HG03135 (cell line): ENCODE results near the gene CTDNEP1.

ENCODE experiments used
- ATAC-seq: cut with Tn5 transposase; IDR thresholded peaks from one replicate; pipeline ENCODE4 v1.9.1; 2021; ENCODE audit warnings: mild to moderate bottlenecking, moderate library complexity; ENCODE audit not compliant: unreplicated experiment

CTDNEP1 gene

DNA sequence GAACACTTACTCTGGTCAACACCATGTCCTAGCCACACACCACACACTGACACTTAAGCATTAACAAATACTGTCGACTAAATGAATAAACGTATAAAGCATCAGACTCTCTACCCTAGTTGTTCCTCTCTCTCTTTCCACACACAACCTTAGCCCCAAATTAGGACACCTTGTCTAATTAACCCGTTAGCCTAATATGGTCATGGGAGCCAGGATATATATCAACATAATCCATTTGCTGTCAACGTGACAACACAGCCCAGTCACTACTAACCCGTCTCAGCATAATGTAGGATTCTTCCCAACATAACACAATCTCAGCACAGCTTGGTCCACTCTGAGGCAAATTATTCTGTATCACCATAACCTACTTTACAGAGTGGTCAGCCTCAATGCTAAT is 19.4 kb downstream of the CTDNEP1 start:
- no peak for ATAC-seq

DNA sequence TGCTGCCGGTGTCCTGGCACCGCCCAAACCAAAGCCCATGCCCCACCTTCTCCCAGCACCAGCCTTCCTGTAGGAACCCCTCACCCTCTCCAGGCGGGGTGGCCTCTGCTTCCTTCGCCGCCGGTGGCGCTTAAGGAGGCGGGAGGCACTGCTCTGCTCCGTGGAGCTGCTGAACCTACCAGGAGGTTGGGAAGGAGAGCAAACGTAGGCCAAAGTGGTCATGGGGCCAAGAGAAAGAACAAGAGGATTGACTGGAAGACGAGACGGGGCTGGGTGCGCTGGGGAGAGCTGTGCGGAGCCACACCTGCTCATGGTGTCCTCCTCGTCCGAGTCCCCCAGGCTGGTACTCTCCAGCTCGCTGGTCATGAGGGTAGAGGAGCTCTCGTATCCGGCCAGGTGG is 22.0 kb downstream of the CTDNEP1 start:
- no peak for ATAC-seq

DNA sequence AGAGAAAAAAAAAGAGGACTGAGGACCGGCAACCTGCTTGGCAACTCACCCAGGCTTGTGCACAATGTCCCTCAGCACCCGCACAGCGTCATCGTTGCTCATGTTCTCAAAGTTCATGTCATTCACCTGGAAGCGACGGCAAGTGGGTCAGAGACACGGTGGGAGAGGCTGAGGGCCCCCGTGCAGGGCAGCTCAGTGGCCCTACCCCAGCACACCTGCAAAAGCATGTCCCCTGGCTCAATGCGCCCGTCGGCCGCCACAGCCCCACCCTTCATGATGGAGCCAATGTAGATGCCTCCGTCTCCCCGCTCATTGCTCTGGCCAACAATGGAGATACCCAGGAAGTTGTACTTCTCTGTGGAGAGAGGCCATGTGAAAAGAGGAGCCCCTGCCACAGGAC is 22.6 kb downstream of the CTDNEP1 start:
- no peak for ATAC-seq

DNA sequence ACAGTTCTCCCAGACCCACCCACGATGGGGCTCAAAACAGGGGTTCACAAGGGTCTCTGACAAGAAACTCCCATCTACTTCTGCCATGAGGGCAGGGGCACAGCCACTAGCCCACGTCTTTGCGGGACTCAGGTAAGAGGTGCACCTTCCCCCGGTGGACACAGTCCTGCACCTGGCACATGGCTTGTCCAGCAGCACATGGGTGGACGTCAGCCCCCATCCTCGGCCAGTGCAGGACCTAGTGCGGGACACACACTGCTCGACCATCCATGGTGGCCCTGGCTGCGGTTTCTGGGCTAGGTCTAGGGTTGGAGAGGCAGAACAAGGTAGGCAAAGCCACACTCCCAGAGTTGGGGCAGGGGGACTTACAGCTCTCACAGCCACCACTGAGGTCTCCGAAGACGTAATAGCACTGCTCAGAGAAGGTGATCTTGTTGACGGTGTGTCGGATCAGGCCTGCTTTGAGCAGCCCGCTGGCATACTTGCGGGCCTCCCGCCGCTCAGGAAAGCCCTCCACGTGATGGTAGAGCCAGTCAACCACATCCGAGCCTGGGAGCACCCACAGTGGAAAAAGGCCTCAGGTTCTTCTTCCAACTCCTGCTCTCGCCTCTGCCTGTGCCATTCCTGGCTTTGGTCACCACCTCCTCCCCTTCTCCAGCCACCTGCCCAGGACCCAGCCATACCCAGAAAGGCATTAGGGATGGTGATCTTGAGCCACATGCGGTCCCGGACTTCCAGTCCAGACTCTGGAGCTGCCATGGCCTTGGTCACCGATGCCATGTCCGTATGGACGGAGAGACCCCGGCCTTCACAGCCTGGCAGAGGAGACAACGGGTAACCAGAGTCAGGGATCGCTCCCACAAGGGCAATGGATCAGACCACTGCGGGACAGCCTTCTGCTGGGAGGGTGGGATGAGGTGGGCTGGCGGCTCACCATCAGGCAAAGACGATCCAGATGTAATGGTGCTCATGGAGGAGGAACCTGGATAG is 24.5 kb downstream of the CTDNEP1 start:
- ATAC-seq, result no peak

DNA sequence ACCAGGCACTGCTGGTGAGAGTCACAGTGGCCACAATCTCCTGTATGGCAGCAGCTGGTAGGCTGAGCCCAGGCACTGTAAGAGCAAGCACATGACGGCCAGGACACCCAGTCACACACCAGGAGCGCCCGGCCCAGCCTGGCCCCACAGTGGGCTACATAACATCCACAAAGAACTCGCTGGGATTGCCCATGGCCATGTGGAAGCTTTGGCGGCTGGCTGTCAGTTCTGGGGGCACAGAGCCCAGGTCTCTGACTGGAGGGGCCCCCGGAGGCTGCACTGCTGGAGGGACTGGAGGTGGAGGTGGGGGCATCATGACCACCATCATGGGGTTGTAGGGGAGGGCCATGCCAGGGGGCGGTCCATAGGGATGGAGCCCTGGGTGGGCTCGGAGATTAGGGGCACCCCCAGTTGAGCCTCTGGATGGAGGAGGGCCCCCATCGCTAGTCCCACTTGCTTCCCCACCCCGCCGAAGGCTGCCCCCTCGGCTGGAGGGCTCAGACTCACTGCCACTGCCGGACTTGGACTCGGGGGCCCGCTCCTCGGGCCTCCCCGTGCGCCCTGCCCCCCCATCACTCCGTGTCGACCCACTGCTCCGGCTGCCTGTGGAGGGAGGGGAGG is 25.7 kb downstream of the CTDNEP1 start:
- ATAC-seq, result no peak

DNA sequence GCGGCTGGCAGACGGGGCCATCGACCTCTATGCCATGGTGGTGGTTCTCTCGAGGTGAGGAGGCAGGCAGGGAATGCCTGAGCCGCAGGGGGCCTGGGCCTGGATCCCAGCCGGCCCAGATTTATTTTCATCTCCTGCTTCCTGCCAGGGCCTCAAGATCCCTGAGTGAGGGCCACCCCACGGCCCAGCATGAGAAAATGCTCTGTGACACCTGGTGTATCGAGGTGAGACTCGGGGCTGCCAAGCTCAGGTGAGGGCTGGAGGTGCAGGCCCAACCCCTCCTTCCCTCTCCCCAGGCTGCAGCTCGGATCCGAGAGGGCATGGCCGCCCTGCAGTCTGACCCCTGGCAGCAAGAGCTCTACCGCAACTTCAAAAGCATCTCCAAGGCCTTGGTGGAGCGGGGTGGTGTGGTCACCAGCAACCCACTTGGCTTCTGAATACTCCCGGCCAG is 26.8 kb downstream of the CTDNEP1 start:
- ATAC-seq, result no peak

DNA sequence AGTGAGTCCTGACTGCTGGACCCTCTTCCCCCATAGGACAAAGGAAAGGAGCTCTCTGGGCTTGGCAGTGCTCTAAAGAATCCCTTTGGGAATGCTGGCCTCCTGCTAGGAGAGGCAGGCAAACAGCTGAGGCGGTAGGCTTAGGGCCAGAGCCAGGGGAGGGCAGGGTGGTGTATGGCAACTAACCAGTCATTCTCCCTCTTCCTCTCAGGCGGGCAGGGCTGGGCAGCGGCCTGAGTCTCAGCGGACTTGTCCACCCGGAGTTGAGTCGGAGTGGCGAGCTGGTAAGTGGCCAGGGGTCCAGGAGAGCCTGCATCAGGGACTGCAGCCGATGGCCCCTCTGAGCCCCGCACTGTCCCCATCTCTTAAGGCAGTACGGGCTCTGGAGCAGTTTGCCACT is 27.4 kb downstream of the CTDNEP1 start:
- ATAC-seq, result no peak

DNA sequence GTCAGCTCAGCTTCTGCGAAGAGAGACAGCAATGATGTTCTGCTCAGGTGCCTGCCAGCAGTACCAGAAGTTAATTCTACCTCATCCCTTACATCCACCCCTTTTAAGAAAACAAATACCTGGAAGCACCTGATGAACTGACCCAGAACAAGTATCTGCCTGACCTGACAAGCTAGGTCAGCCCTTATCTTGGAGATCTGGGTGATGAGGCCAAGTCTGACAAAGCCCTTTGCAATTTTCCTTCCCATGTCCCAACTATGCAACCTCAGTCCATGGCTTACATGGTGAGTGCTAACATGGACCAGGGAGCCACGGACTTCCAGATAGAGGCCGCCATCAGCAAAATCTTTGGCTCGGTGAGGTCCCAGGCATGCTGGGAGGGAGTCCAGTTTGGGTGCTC is 28.2 kb downstream of the CTDNEP1 start:
- ATAC-seq, result no peak

DNA sequence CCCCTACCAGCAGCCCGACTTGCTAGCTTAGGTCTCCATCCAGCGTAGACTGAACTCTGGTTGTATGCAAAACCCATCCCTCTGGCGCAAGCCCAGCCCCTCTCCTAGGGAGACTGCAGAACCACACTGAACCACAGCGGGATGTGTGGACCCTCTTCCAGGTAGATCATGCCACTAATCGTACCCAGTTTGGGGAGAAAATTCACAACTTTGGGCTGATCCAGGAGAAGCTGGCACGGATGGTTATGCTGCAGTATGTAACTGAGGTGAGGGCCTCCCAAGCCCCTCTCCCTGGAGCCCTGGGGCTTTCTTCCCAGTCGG is 28.6 kb downstream of the CTDNEP1 start:
- no peak for ATAC-seq

DNA sequence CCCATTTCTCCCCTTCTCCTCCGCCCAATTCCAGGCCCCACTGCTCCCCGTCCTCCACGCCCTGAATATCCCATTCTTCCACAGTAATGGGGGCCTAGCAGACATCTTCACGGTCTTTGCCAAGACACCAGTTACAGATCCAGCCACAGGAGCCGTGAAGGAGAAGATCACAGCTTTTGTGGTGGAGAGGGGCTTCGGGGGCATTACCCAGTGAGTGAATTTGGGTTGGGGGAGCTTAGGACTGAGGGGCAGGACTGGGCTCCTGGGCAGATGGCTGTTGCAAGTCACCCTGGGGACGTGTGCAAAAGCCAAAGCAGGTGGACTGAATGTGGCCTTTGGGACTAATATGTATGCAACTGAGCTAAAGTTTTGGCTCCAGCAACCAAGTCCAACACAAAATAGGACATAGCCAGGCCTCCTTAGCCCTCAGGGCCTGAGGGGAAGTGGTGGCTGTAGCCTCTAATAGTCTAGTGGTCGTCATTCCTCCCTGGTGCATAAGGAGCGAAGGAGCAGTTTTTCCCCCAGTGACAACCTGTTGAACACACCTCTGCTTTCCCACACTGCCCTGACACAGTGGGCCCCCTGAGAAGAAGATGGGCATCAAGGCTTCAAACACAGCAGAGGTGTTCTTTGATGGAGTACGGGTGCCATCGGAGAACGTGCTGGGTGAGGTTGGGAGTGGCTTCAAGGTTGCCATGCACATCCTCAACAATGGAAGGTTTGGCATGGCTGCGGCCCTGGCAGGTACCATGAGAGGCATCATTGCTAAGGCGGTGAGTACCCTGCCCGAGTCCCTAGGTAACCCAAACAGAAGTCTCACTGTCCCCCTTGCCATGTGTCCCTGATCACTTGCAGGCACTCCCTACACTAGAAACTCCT is 29.2 kb downstream of the CTDNEP1 start:
- ATAC-seq, result no peak

DNA sequence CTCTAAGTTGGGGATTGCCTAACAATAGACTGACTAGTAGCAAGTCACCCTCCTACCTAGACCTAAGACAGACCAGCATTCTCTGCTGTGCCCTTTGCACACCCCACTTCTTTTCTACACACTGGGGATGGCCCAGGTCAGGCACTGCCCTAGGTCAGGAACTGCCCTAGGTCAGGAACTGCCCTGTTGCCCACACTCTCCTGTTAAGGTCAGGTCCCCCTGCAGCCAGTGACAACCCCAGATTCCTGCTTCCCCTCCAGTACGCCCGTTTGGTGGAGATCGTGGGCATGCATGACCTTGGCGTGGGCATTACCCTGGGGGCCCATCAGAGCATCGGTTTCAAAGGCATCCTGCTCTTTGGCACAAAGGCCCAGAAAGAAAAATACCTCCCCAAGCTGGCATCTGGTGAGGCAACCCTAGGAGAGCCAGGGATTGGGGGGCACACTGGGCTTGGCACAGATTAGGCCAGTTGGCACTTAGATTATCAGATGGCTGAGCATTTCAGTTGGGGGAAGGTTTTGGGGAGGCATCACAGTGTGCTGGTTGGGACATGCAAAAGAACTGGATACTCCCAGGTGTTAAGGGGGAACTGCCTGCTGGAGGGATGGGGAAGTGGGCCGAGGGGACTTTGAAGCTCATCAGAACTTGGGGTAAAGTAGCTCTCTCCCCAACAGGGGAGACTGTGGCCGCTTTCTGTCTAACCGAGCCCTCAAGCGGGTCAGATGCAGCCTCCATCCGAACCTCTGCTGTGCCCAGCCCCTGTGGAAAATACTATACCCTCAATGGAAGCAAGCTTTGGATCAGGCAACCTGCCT is 30.0 kb downstream of the CTDNEP1 start:
- ATAC-seq, result no peak

DNA sequence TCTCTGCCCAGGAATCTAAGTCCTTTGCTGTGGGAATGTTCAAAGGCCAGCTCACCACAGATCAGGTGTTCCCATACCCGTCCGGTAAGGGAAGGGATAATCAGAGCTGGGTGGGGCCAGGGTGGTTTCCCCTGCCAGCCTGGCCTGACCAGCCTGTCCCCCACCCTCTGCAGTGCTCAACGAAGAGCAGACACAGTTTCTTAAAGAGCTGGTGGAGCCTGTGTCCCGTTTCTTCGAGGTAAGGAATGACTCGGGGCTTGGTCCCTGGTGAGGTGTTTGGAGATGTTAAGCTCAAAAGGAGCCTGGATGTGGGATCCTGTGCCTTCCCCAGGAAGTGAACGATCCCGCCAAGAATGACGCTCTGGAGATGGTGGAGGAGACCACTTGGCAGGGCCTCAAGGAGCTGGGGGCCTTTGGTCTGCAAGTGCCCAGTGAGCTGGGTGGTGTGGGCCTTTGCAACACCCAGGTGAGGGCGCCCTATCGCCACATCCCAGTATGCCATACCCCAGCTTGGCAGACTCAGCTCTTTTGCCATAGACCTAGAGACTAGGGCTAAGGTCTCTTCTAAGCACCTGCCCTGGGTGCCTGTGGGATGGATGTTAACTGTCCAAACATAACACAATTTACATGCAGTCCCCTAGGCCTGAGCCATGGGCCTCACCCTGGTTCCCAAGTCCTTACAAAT is 30.8 kb downstream of the CTDNEP1 start:
- no peak for ATAC-seq

DNA sequence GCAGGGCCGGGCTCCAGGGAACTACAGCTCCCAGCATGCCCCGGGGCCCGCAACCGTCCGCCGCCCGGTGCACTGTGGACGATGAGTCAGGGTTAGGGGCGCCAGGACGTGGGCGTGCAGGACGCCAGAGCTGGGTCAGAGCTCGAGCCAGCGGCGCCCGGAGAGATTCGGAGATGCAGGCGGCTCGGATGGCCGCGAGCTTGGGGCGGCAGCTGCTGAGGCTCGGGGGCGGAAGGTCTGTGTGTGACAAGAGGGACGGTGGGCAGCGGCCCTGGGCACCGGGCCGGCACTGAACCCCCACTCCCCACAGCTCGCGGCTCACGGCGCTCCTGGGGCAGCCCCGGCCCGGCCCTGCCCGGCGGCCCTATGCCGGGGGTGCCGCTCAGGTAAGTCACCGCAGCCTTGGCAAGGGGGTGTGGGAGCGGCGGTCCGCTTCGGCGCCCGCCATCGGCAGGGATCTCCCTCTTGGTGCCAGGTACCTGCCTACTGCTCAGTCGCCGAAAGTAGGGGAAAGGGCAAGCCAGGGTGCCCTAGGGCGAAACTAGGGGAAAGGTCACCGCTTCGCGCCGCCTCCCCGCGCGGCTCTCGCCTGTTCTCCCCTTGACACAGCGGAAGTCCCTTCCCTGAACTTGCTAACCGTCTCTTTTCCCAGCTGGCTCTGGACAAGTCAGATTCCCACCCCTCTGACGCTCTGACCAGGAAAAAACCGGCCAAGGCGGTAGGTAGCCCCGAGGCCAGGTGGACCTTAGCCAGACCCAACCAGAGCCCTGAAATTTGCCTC is 31.5 kb downstream of the CTDNEP1 start, which contains the start of the genes ACADVL and DLG4:
ACADVL (plus strand) TSS at position 127 of the 781 bp plus-strand sequence; CDS start at position 174, 47 bp downstream.
DLG4 (minus strand) TSS at position 25 of the 781 bp plus-strand sequence.
- peak; percentile 57 for ATAC-seq

DNA sequence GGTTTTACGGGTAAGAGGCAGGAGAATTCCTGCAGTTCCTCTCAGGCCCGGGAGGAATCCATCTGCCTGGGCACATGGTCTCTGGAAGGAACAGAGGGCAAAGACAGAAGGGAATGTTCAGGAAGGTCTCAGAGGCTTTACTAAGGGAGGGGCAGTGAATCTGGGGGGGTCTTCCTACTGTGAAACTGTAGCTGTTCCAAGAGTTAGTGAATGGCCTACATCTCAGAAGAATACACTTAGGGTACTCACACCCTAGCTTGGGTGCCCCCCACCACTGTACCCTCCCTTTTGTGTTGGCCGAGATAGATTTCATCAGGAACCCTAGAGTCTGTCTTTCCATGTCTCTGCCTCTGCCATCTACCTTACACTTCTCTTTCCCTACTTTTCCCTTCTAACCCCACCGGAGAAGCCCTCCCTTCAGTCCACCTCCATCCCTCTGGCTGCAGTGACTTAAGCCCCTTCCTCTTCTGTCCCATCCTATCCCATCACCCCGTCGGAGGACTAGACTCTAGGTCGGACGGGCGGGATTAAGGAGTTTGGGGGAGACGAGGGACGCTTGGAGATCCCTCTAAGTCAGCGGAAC is 32.2 kb downstream of the CTDNEP1 start:
- ATAC-seq, result no peak

DNA sequence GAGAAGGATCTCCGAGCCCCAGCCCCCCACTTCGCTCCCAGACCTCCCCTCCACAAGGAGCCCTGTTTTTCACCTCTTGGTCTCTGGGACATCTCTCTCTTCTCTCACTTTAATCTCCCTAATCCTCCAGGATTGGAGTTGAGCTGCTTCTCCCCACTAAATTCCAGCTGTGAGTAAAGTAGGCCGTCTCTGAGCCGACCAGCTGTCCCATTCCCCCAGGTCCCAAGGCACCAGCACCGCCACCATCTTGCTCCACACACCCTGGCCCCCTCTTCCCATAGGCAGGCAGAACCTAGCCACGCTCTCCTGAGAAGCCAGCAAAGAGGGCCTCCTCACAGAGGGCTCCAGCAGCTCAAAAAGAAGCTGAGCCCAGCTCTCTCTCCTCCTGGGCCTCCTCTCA is 32.8 kb downstream of the CTDNEP1 start:
- no peak for ATAC-seq

DNA sequence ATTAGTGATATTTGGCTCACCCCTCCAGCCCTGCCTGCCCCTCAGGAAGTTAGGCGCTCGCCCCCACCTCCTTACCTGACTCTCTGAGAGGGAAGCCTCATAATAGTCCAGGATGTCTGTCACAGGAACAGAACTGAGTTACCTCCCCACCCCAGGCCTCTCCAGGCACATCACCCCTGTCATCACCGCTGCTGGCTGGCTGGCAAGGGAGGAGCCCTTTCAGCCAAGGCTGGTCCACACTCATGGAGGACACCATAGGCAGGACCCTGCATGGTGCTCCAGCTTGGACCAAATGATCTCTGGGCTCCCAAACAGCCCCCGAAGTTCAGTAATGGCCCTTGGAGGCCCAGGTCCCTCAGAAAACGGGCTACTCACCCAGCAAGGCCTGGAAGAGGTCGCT is 33.4 kb downstream of the CTDNEP1 start:
- no peak for ATAC-seq

DNA sequence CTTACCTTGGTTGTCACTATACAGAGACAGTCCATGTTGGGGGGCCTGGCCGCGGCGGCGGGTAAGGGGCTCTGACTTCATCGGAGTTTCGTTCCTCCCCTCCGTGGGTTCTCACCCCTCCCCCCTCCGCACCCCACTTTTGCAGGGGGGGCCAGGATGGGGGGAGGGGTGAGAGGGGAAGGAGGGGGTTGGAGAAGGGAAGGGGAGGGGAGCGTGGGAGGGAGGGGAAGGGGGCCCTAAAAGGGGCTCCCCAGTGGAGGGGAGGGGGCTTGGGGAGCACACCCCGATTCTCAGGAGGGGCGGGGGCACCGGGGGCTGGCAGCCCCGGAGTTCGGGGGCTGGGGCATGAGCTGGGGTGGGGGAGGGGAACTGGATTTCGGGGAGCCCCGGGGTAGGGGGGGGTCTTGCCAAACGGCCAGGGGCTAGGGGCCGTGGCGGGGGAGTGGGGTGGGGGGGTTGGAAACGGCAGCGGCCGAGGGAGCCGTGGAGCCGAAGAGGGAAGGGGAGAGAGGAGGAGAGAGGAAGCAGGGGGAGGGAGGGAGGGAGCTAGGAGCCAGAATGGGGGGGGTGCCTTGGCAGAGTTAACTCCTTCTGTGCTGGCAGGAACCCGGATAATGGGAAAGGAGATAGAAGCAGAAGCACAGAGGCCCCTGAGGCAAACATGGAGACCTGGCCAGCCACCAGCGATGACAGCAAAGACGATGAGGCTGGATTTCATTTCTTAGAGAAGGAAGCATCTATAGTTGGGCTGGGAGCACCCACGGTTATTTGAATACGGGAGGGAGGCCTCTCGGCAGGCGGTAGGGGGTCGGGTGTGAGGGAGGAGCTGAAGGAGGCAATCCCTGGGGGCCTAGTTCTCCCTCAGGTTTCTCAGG is 34.2 kb downstream of the CTDNEP1 start:
- no peak for ATAC-seq
